ENCODE results near the gene GRID1.

DNA sequence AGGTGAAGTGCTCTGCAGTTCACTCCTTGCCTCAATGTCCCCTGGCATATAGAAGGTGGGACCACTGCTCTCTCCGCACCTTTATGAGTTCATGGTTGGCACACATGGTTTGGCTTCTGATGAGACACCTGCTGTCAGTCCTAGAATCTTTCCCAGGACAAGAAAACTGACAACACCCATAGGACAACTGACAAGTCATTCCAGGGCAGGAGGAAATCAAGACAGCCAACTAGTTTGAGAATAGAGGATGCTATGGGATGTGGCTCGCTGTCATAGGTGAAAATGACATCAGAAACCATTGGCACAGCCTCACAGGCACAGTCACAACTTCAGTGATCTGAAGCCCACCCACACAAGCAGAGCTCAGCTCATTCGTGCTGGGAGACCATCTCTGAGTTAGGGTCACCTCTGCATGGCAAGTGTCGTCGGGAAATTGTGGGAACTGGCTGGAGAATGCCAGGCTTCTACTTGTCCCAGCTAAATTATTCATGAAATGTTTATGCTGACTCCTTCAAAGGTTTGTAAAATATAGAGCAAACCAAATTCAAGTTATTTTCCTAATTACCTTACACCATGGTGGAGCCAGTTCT lies 762.4 kb downstream of the GRID1 start:
- no peak for TF ChIP-seq POLR2A (IDR thresholded peaks at IDR 0.05; ENCODE audit: low read length)
- no peak for TF ChIP-seq GATA1 (IDR thresholded peaks at IDR 0.05; ENCODE audit: low read depth, low read length)

All from erythroblast (primary cell).